ENCODE results near the gene GBP2.

Gene GBP2

GRCh38 chr1:89104687-89105086 is 21.2 kb downstream of the GBP2 start:
- no peak for TF ChIP-seq CTCF (IDR thresholded peaks at IDR 0.05; ENCODE audit: extremely low read depth, insufficient read depth, missing control alignments)
- in situ Hi-C loops (cut with MboI; ENCODE audit: low pct_unique_long_range_greater_than_20kb, low sequenced_read_pairs, unreplicated experiment) = no loop called here
- DNase-seq (ENCODE audit: low spot score) = no peak

GRCh38 chr1:89104147-89104546 is 21.8 kb downstream of the GBP2 start:
- in situ Hi-C loops (cut with MboI; ENCODE audit: low pct_unique_long_range_greater_than_20kb, low sequenced_read_pairs, unreplicated experiment) = no loop called here
- no peak for TF ChIP-seq CTCF (IDR thresholded peaks at IDR 0.05; ENCODE audit: extremely low read depth, insufficient read depth, missing control alignments)
- DNase-seq (ENCODE audit: low spot score) = no peak

GRCh38 chr1:89102021-89102420 is 23.9 kb downstream of the GBP2 start:
- DNase-seq (ENCODE audit: low spot score) = no peak
- in situ Hi-C loops (cut with MboI; ENCODE audit: low pct_unique_long_range_greater_than_20kb, low sequenced_read_pairs, unreplicated experiment) = no loop called here
- no peak for TF ChIP-seq CTCF (IDR thresholded peaks at IDR 0.05; ENCODE audit: extremely low read depth, insufficient read depth, missing control alignments)

GRCh38 chr1:89100412-89100811 is 25.5 kb downstream of the GBP2 start:
- no peak for DNase-seq (ENCODE audit: low spot score)
- TF ChIP-seq CTCF (IDR thresholded peaks at IDR 0.05; ENCODE audit: extremely low read depth, insufficient read depth, missing control alignments) = no peak
- in situ Hi-C loops (cut with MboI; ENCODE audit: low pct_unique_long_range_greater_than_20kb, low sequenced_read_pairs, unreplicated experiment) = no loop called here

- in situ Hi-C loops (cut with MboI; ENCODE audit: low pct_unique_long_range_greater_than_20kb, low sequenced_read_pairs, unreplicated experiment) = loop anchor here (10.0 to 25.0 kb wide), 2 partner anchors 266 to 363 kb away; partner anchors contain the start of gene GBP6
- no peak for DNase-seq (ENCODE audit: low spot score)
- no peak for TF ChIP-seq CTCF (IDR thresholded peaks at IDR 0.05; ENCODE audit: extremely low read depth, insufficient read depth, missing control alignments)
Observed at GRCh38 chr1:89098857-89099256, 27.1 kb downstream of the GBP2 start.

- TF ChIP-seq CTCF (IDR thresholded peaks at IDR 0.05; ENCODE audit: extremely low read depth, insufficient read depth, missing control alignments) = no peak
- in situ Hi-C loops (cut with MboI; ENCODE audit: low pct_unique_long_range_greater_than_20kb, low sequenced_read_pairs, unreplicated experiment) = loop anchor here (10.0 to 25.0 kb wide), 2 partner anchors 269 to 367 kb away; partner anchors contain the start of gene GBP6
- DNase-seq (ENCODE audit: low spot score) = no peak
Observed at GRCh38 chr1:89095737-89096136, 30.2 kb downstream of the GBP2 start.

DNA sequence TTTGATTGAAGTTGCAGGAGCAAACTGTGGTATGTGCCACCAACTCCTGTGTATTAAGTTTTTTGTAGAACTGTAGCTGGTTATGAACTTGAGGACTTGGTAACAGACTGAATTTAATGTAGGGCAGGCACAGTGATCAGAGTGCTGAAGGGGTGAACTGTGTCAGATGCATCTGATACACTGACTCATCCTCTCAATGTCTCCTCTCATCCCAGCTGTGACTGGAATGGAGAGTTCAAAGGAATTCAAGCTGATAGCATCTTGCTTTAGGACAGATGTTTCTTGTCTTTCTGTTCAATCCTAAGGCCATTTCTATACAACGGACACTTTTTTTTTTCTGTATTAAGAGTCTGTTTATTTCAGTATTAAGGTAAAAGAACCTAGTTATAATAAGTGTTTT is 36.0 kb downstream of the GBP2 start:
- no peak for DNase-seq (ENCODE audit: low spot score)
- in situ Hi-C loops (cut with MboI; ENCODE audit: low pct_unique_long_range_greater_than_20kb, low sequenced_read_pairs, unreplicated experiment) = loop anchor here (10.0 to 25.0 kb wide), 2 partner anchors 275 to 372 kb away; partner anchors contain the start of gene GBP6
- TF ChIP-seq CTCF (IDR thresholded peaks at IDR 0.05; ENCODE audit: extremely low read depth, insufficient read depth, missing control alignments) = no peak
